ENCODE data around the gene PARPBP. TPM values are rescaled to one million over a fixed set of nuclear protein-coding genes. Genes with fewer than 3 reads are reported as not detected.

Gene PARPBP
- total RNA-seq, 2 experiments from 2014 or later, result 32.9 to 48.3 TPM

GRCh38 chr12:102163383-102163782 is 43.4 kb downstream of the PARPBP start:
- BruUV-seq (replicated peaks), result no TSS peak
- CTCF ChIA-PET (ENCODE audit: unreplicated experiment), result no interaction called here
- Histone ChIP-seq H3K9me3 (ENCODE audit: low read length) (no peaks in the 10 kb centered on the region), H3K27ac (ENCODE audit: low read depth, low read length, poor library complexity, severe bottlenecking) (no peak overlapping the region), H4K20me1 (ENCODE audit: insufficient read depth, low read length) (no peaks in the 10 kb centered on the region), H2AFZ (ENCODE audit: low read length) (no peak overlapping the region), H3K9me2 (ENCODE audit: insufficient read depth, low read length) (no peaks in the 10 kb centered on the region), H3K4me2 (ENCODE audit: low read length) (no peak overlapping the region), H3K4me1 (ENCODE audit: insufficient read depth, low read length, poor library complexity, severe bottlenecking) (no peaks in the 10 kb centered on the region), H3K79me2 (ENCODE audit: insufficient read depth, low read depth, low read length) (no peaks in the 10 kb centered on the region), H3K36me3 (ENCODE audit: insufficient read depth, low read length) (peaks cover 29% of the 10 kb centered on the region), H3K4me3 (ENCODE audit: low read depth, low read length, poor library complexity, severe bottlenecking) (no peak overlapping the region)
- DNase-seq (ENCODE audit: low spot score), result no peak
- TF ChIP-seq CTCF (conservative IDR thresholded peaks at IDR 0.05; ENCODE audit: low read length) (no peak), EZH2phosphoT487 (IDR thresholded peaks at IDR 0.05; ENCODE audit: borderline replicate concordance, low read depth, low read length) (no peak)
- POLR2A ChIA-PET, result no interaction called here
- intact Hi-C loops (cut with micrococcal nuclease; ENCODE audit: unreplicated experiment), result no loop called here

- intact Hi-C loops (cut with micrococcal nuclease; ENCODE audit: unreplicated experiment), result no loop called here
- POLR2A ChIA-PET, result interaction anchor here (0.7 to 1.1 kb wide), 4 partner anchors 10 to 155 kb away, joined by 3 to 4 read pairs (median 3); no protein-coding TSS in a partner anchor
These were observed 48.0 kb downstream of the PARPBP start for GRCh38 chr12:102167821-102168604.

More at GRCh38 chr12:102167821-102168604, 48.0 kb downstream of the PARPBP start:
- BruUV-seq (replicated peaks), result no TSS peak
- Histone ChIP-seq H3K36me3 (ENCODE audit: insufficient read depth, low read length) (peaks cover 70% of the 10 kb centered on the region), H2AFZ (ENCODE audit: low read length) (no peak overlapping the region), H3K9me2 (ENCODE audit: insufficient read depth, low read length) (no peaks in the 10 kb centered on the region), H4K20me1 (ENCODE audit: insufficient read depth, low read length) (no peaks in the 10 kb centered on the region), H3K79me2 (ENCODE audit: insufficient read depth, low read depth, low read length) (no peaks in the 10 kb centered on the region), H3K4me1 (ENCODE audit: insufficient read depth, low read length, poor library complexity, severe bottlenecking) (no peaks in the 10 kb centered on the region), H3K9me3 (ENCODE audit: low read length) (no peaks in the 10 kb centered on the region), H3K27ac (ENCODE audit: low read depth, low read length, poor library complexity, severe bottlenecking) (no peak overlapping the region), H3K4me3 (ENCODE audit: low read depth, low read length, poor library complexity, severe bottlenecking) (no peak overlapping the region), H3K4me2 (ENCODE audit: low read length) (no peak overlapping the region)
- CTCF ChIA-PET (ENCODE audit: unreplicated experiment), result no interaction called here
- TF ChIP-seq CTCF (conservative IDR thresholded peaks at IDR 0.05; ENCODE audit: low read length) (no peak), EZH2phosphoT487 (IDR thresholded peaks at IDR 0.05; ENCODE audit: borderline replicate concordance, low read depth, low read length) (no peak)
- DNase-seq (ENCODE audit: low spot score), result no peak
